GM23338 (cell line): ENCODE data around the gene RELCH. TPM values are rescaled to one million over a fixed set of nuclear protein-coding genes. Genes with fewer than 3 reads are reported as not detected.

ENCODE experiments used
- ATAC-seq: fragments of 200-7000 bp; cut with Tn5 transposase; 3 replicates; pipeline ENCODE4 v1.9.1; 2020
- DNase-seq: peaks from one replicate; pipeline ENCODE4 v3.0.0-alpha.2; 2015; ENCODE audit warnings: low spot score
- H2AFZ ChIP-seq: fragments of 200-600 bp; sonication (generic); 2 replicates; pipeline ENCODE4 v1.8.0; 2016; ENCODE audit warnings: antibody characterized with exemption, mild to moderate bottlenecking, moderate library complexity
- H3F3A ChIP-seq: fragments of 200-600 bp; sonication (generic); replicated peaks from 2 replicates; pipeline ENCODE4 v1.8.0; 2017; ENCODE audit warnings: antibody characterized with exemption, mixed run types, low read depth
- H3K27ac ChIP-seq: fragments of 200-600 bp; sonication (generic); 2 replicates; pipeline ENCODE4 v1.6.1; 2016; ENCODE audit warnings: low read depth
- H3K27me3 ChIP-seq: fragments of 200-600 bp; sonication (generic); 2 replicates; pipeline ENCODE4 v1.8.0; 2016; ENCODE audit warnings: mild to moderate bottlenecking, mixed run types, moderate library complexity; ENCODE audit not compliant: insufficient read depth
- H3K36me3 ChIP-seq: fragments of 200-600 bp; sonication (generic); 2 replicates; pipeline ENCODE4 v1.8.0; 2016; ENCODE audit warnings: mild to moderate bottlenecking; ENCODE audit not compliant: insufficient read depth
- H3K4me1 ChIP-seq: fragments of 200-600 bp; sonication (generic); 2 replicates; pipeline ENCODE4 v1.8.0; 2016; ENCODE audit warnings: mild to moderate bottlenecking, moderate library complexity; ENCODE audit not compliant: insufficient read depth
- H3K4me2 ChIP-seq: fragments of 200-600 bp; sonication (generic); 2 replicates; pipeline ENCODE4 v1.7.1; 2017; ENCODE audit warnings: mixed run types
- H3K4me3 ChIP-seq: fragments of 200-600 bp; sonication (generic); 2 replicates; pipeline ENCODE4 v1.6.1; 2016; ENCODE audit warnings: mixed run types
- H3K79me2 ChIP-seq: fragments of 200-600 bp; sonication (generic); replicated peaks from 2 replicates; pipeline ENCODE4 v1.8.0; 2017; ENCODE audit warnings: mild to moderate bottlenecking; ENCODE audit not compliant: insufficient read depth
- H3K9me2 ChIP-seq: fragments of 200-600 bp; sonication (generic); 2 replicates; pipeline ENCODE4 v1.8.0; 2017; ENCODE audit not compliant: insufficient read depth
- H4K20me1 ChIP-seq: fragments of 200-600 bp; sonication (generic); replicated peaks from 2 replicates; pipeline ENCODE4 v1.8.0; 2017; ENCODE audit warnings: mild to moderate bottlenecking; ENCODE audit not compliant: insufficient read depth
- H3K27ac Mint-ChIP-seq: 2 replicates; pipeline ENCODE4 v1.8.0; 2020; ENCODE audit warnings: inconsistent platforms, mild to moderate bottlenecking, moderate library complexity, mixed read lengths
- H3K27me3 Mint-ChIP-seq: 3 replicates; pipeline ENCODE4 v1.8.0; 2022; ENCODE audit warnings: low read depth, mild to moderate bottlenecking, moderate library complexity, mixed read lengths, inconsistent platforms; ENCODE audit not compliant: insufficient read depth, poor library complexity
- H3K36me3 Mint-ChIP-seq: 3 replicates; pipeline ENCODE4 v1.8.0; 2021; ENCODE audit warnings: low read depth, mild to moderate bottlenecking, inconsistent platforms, moderate library complexity, mixed read lengths
- H3K4me1 Mint-ChIP-seq: 3 replicates; pipeline ENCODE4 v1.8.0; 2020; ENCODE audit warnings: mild to moderate bottlenecking, inconsistent platforms, mixed read lengths
- H3K4me3 Mint-ChIP-seq: 3 replicates; pipeline ENCODE4 v1.8.0; 2021; ENCODE audit warnings: moderate library complexity, mild to moderate bottlenecking, inconsistent platforms, mixed read lengths
- H3K9me3 Mint-ChIP-seq: 3 replicates; pipeline ENCODE4 v1.8.0; 2020; ENCODE audit warnings: moderate library complexity, mild to moderate bottlenecking, inconsistent platforms, mixed read lengths
- CREB1 ChIP-seq: fragments of 250-450 bp; sonication (Bioruptor Pico); IDR thresholded peaks from 2 replicates; pipeline ENCODE4 v1.5.0; 2020; ENCODE audit warnings: low read depth, mild to moderate bottlenecking, moderate library complexity
- EZH2 ChIP-seq: fragments of 200-600 bp; sonication (generic); IDR thresholded peaks from one replicate; pipeline ENCODE4 v1.8.0; 2017; ENCODE audit warnings: antibody characterized with exemption, mild to moderate bottlenecking, low read depth; ENCODE audit not compliant: unreplicated experiment
- EZH2phosphoT487 ChIP-seq: fragments of 200-600 bp; sonication (generic); IDR thresholded peaks from one replicate; pipeline ENCODE4 v1.8.1; 2018; ENCODE audit warnings: antibody characterized with exemption; ENCODE audit not compliant: unreplicated experiment
- JUNB ChIP-seq: IDR thresholded peaks from one replicate; pipeline ENCODE4 v1.6.1; 2016; ENCODE audit warnings: antibody characterized with exemption; ENCODE audit not compliant: unreplicated experiment
- NANOG ChIP-seq: IDR thresholded peaks from 2 replicates; pipeline ENCODE4 v1.6.1; 2016; ENCODE audit warnings: antibody characterized with exemption, borderline replicate concordance
- POLR2AphosphoS5 ChIP-seq: IDR thresholded peaks from 2 replicates; pipeline ENCODE4 v1.6.1; 2016; ENCODE audit warnings: antibody characterized with exemption, low read depth
- STAT1 ChIP-seq: IDR thresholded peaks from one replicate; pipeline ENCODE4 v1.6.1; 2016; ENCODE audit warnings: antibody characterized with exemption; ENCODE audit not compliant: unreplicated experiment
- ZNF114 ChIP-seq: fragments of 250-450 bp; sonication (Bioruptor Pico); IDR thresholded peaks from 2 replicates; pipeline ENCODE4 v1.5.0; 2020; ENCODE audit warnings: mild to moderate bottlenecking, moderate library complexity
- ZNF331 ChIP-seq: fragments of 250-450 bp; sonication (Bioruptor Pico); IDR thresholded peaks from 2 replicates; pipeline ENCODE4 v1.5.0; 2020; ENCODE audit warnings: low read depth, mild to moderate bottlenecking, moderate library complexity
- polyA plus RNA-seq: library from polyadenylated mRNA; unstranded; fragments of >200 nt; fragmentation: Nextera tagmentation; extraction: Ambion mirVana; gene quantifications from 2 replicates; pipeline ENCODE4 v1.2.1, GENCODE V29; 2016
- total RNA-seq: library from RNA; depleted of rRNA; stranded (reverse); fragments of >200 nt; shearing (Covaris generic); gene quantifications from 2 replicates; pipeline ENCODE4 v1.2.3, GENCODE V29; 2014
- TF ChIP-seq, protein P1 (sequence below), 2 experiments: fragments of 200-600 bp in 1 of 2; sonication (generic) in 1 of 2; conservative IDR thresholded peaks; 2 replicates each; pipeline versions ENCODE4 v1.5.1 to v1.6.1; 2016 to 2017; ENCODE audit warnings: antibody characterized with exemption in 2 of 2, low read depth in 2 of 2, mild to moderate bottlenecking in 2 of 2, moderate library complexity in 1 of 2
- TF ChIP-seq, protein P2 (sequence below): IDR thresholded peaks from one replicate; pipeline ENCODE4 v1.6.1; 2018; ENCODE audit warnings: antibody characterized with exemption; ENCODE audit not compliant: unreplicated experiment
- TF ChIP-seq, protein P3 (sequence below): IDR thresholded peaks from 2 replicates; pipeline ENCODE4 v1.6.1; 2016; ENCODE audit warnings: antibody characterized with exemption
- TF ChIP-seq, protein P4 (sequence below): fragments of 250-450 bp; sonication (Bioruptor Pico); IDR thresholded peaks from 2 replicates; pipeline ENCODE4 v1.5.0; 2020; ENCODE audit warnings: mild to moderate bottlenecking, moderate library complexity

The RELCH gene
- total and polyA plus RNA-seq, 2 experiments from 2014 or later, result 8.8 to 56.4 TPM

DNA sequence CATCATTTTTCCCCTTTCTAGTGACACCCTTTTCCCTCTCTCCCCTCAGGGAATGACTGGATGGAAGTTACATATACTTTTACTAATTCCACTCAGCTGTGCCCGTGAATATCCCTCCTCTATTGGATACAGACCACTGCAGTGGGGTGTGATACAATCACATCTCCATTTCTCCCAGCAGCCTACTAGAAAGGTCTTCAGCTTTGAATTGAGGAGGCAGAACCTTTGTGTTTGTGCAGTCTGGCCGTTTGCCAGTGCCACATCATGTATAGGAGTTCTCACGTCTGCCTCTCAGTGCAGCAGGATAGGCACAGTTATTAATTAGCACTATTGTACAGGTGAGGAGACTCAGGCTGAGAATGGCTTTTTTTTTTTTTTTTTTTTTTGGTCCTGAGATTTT, 154.4 kb downstream of the RELCH start:
- no peak for ATAC-seq
- no peak overlapping the region for H2AFZ ChIP-seq
- no peak overlapping the region for H3K4me2 ChIP-seq
- Mint-ChIP-seq H3K27me3 (no peaks in the 10 kb centered on the region), H3K4me1 (peaks cover 72% of the 10 kb centered on the region), H3K27ac (no peak overlapping the region), H3K4me3 (no peak overlapping the region), H3K9me3 (no peaks in the 10 kb centered on the region; the same call in 2 of the 3 replicates), H3K36me3 (no peaks in the 10 kb centered on the region)
- TF ChIP-seq ZNF331 (CRISPR knock-in tag), result no peak
- TF ChIP-seq JUNB, result no peak
- TF ChIP-seq, protein P1, sequence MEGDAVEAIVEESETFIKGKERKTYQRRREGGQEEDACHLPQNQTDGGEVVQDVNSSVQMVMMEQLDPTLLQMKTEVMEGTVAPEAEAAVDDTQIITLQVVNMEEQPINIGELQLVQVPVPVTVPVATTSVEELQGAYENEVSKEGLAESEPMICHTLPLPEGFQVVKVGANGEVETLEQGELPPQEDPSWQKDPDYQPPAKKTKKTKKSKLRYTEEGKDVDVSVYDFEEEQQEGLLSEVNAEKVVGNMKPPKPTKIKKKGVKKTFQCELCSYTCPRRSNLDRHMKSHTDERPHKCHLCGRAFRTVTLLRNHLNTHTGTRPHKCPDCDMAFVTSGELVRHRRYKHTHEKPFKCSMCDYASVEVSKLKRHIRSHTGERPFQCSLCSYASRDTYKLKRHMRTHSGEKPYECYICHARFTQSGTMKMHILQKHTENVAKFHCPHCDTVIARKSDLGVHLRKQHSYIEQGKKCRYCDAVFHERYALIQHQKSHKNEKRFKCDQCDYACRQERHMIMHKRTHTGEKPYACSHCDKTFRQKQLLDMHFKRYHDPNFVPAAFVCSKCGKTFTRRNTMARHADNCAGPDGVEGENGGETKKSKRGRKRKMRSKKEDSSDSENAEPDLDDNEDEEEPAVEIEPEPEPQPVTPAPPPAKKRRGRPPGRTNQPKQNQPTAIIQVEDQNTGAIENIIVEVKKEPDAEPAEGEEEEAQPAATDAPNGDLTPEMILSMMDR (conservative IDR thresholded peaks at IDR 0.05; ENCODE audit: low read depth in 2 of 2), result no peak
- TF ChIP-seq NANOG, result no peak
- TF ChIP-seq STAT1, result no peak
- no peak for TF ChIP-seq EZH2phosphoT487
- TF ChIP-seq, protein P2, sequence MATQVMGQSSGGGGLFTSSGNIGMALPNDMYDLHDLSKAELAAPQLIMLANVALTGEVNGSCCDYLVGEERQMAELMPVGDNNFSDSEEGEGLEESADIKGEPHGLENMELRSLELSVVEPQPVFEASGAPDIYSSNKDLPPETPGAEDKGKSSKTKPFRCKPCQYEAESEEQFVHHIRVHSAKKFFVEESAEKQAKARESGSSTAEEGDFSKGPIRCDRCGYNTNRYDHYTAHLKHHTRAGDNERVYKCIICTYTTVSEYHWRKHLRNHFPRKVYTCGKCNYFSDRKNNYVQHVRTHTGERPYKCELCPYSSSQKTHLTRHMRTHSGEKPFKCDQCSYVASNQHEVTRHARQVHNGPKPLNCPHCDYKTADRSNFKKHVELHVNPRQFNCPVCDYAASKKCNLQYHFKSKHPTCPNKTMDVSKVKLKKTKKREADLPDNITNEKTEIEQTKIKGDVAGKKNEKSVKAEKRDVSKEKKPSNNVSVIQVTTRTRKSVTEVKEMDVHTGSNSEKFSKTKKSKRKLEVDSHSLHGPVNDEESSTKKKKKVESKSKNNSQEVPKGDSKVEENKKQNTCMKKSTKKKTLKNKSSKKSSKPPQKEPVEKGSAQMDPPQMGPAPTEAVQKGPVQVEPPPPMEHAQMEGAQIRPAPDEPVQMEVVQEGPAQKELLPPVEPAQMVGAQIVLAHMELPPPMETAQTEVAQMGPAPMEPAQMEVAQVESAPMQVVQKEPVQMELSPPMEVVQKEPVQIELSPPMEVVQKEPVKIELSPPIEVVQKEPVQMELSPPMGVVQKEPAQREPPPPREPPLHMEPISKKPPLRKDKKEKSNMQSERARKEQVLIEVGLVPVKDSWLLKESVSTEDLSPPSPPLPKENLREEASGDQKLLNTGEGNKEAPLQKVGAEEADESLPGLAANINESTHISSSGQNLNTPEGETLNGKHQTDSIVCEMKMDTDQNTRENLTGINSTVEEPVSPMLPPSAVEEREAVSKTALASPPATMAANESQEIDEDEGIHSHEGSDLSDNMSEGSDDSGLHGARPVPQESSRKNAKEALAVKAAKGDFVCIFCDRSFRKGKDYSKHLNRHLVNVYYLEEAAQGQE, result no peak
- TF ChIP-seq, protein P3, sequence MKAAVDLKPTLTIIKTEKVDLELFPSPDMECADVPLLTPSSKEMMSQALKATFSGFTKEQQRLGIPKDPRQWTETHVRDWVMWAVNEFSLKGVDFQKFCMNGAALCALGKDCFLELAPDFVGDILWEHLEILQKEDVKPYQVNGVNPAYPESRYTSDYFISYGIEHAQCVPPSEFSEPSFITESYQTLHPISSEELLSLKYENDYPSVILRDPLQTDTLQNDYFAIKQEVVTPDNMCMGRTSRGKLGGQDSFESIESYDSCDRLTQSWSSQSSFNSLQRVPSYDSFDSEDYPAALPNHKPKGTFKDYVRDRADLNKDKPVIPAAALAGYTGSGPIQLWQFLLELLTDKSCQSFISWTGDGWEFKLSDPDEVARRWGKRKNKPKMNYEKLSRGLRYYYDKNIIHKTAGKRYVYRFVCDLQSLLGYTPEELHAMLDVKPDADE, result no peak
- TF ChIP-seq EZH2, result no peak
- TF ChIP-seq, protein P4, sequence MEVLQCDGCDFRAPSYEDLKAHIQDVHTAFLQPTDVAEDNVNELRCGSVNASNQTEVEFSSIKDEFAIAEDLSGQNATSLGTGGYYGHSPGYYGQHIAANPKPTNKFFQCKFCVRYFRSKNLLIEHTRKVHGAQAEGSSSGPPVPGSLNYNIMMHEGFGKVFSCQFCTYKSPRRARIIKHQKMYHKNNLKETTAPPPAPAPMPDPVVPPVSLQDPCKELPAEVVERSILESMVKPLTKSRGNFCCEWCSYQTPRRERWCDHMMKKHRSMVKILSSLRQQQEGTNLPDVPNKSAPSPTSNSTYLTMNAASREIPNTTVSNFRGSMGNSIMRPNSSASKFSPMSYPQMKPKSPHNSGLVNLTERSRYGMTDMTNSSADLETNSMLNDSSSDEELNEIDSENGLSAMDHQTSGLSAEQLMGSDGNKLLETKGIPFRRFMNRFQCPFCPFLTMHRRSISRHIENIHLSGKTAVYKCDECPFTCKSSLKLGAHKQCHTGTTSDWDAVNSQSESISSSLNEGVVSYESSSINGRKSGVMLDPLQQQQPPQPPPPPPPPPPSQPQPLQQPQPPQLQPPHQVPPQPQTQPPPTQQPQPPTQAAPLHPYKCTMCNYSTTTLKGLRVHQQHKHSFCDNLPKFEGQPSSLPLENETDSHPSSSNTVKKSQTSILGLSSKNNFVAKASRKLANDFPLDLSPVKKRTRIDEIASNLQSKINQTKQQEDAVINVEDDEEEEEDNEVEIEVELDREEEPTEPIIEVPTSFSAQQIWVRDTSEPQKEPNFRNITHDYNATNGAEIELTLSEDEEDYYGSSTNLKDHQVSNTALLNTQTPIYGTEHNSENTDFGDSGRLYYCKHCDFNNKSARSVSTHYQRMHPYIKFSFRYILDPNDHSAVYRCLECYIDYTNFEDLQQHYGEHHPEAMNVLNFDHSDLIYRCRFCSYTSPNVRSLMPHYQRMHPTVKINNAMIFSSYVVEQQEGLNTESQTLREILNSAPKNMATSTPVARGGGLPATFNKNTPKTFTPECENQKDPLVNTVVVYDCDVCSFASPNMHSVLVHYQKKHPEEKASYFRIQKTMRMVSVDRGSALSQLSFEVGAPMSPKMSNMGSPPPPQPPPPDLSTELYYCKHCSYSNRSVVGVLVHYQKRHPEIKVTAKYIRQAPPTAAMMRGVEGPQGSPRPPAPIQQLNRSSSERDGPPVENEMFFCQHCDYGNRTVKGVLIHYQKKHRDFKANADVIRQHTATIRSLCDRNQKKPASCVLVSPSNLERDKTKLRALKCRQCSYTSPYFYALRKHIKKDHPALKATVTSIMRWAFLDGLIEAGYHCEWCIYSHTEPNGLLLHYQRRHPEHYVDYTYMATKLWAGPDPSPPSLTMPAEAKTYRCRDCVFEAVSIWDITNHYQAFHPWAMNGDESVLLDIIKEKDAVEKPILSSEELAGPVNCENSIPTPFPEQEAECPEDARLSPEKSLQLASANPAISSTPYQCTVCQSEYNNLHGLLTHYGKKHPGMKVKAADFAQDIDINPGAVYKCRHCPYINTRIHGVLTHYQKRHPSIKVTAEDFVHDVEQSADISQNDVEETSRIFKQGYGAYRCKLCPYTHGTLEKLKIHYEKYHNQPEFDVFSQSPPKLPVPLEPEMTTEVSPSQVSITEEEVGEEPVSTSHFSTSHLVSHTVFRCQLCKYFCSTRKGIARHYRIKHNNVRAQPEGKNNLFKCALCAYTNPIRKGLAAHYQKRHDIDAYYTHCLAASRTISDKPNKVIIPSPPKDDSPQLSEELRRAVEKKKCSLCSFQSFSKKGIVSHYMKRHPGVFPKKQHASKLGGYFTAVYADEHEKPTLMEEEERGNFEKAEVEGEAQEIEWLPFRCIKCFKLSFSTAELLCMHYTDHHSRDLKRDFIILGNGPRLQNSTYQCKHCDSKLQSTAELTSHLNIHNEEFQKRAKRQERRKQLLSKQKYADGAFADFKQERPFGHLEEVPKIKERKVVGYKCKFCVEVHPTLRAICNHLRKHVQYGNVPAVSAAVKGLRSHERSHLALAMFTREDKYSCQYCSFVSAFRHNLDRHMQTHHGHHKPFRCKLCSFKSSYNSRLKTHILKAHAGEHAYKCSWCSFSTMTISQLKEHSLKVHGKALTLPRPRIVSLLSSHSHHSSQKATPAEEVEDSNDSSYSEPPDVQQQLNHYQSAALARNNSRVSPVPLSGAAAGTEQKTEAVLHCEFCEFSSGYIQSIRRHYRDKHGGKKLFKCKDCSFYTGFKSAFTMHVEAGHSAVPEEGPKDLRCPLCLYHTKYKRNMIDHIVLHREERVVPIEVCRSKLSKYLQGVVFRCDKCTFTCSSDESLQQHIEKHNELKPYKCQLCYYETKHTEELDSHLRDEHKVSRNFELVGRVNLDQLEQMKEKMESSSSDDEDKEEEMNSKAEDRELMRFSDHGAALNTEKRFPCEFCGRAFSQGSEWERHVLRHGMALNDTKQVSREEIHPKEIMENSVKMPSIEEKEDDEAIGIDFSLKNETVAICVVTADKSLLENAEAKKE, result no peak
- TF ChIP-seq POLR2AphosphoS5, result no peak
- TF ChIP-seq CREB1 (CRISPR knock-in tag), result no peak
- no peak for TF ChIP-seq ZNF114 (CRISPR knock-in tag)
- H4K20me1 ChIP-seq, result no peaks in the 10 kb centered on the region; the same call in 1 of the 2 replicates
- no peaks in the 10 kb centered on the region for H3K36me3 ChIP-seq
- peaks cover 67% of the 10 kb centered on the region for H3K4me1 ChIP-seq
- no peak for DNase-seq
- H3F3A ChIP-seq, result no peaks in the 10 kb centered on the region; the same call in none of the 2 replicates
- no peak overlapping the region for H3K27ac ChIP-seq
- no peaks in the 10 kb centered on the region for H3K27me3 ChIP-seq
- no peak overlapping the region for H3K4me3 ChIP-seq
- H3K79me2 ChIP-seq, result peaks cover 14% of the 10 kb centered on the region
- H3K9me2 ChIP-seq, result no peaks in the 10 kb centered on the region
